Measurements from ENCODE around the gene CEL.
"Not testable (repeated sequence)": the region's sequence is repeated elsewhere in the genome, so short reads cannot be mapped to it uniquely, and the experiment has no call there.

CEL gene

GRCh38 chr9:133064241-133065069, 2.7 kb downstream of the CEL start:
- no peak for DNase-seq (ENCODE audit: low read depth)

GRCh38 chr9:133065070-133065388, 3.2 kb downstream of the CEL start:
- no peak for DNase-seq (ENCODE audit: low read depth)

GRCh38 chr9:133066181-133066983, 4.6 kb downstream of the CEL start:
- no peak for DNase-seq (ENCODE audit: low read depth)

GRCh38 chr9:133067006-133067405, 5.2 kb downstream of the CEL start:
- DNase-seq (ENCODE audit: low read depth) = no peak

GRCh38 chr9:133067813-133068212, 6.0 kb downstream of the CEL start:
- DNase-seq (ENCODE audit: low read depth) = no peak

- not testable (repeated sequence) for DNase-seq (ENCODE audit: low read depth)
These were observed 6.7 kb downstream of the CEL start for GRCh38 chr9:133068431-133068830.

- DNase-seq (ENCODE audit: low read depth) = not testable (repeated sequence)
These were observed 8.8 kb downstream of the CEL start for GRCh38 chr9:133070500-133070961.

GRCh38 chr9:133070985-133071384, 9.2 kb downstream of the CEL start:
- not testable (repeated sequence) for DNase-seq (ENCODE audit: low read depth)

- DNase-seq (ENCODE audit: low read depth) = no peak
These were observed 9.8 kb downstream of the CEL start for GRCh38 chr9:133071484-133072150.

- not testable (repeated sequence) for DNase-seq (ENCODE audit: low read depth)
These were observed 10.4 kb downstream of the CEL start for GRCh38 chr9:133072210-133072609.

- DNase-seq (ENCODE audit: low read depth) = no peak
These were observed 11.6 kb downstream of the CEL start for GRCh38 chr9:133073086-133074014.

- peak; percentile 30 for DNase-seq (ENCODE audit: low read depth)
These were observed 12.4 kb downstream of the CEL start for GRCh38 chr9:133074111-133074651.

GRCh38 chr9:133075925-133076630, 14.3 kb downstream of the CEL start:
- DNase-seq (ENCODE audit: low read depth) = peak; percentile 81

GRCh38 chr9:133076691-133077090, 14.9 kb downstream of the CEL start:
- DNase-seq (ENCODE audit: low read depth) = no peak

- DNase-seq (ENCODE audit: low read depth) = no peak
These were observed 16.7 kb downstream of the CEL start for GRCh38 chr9:133078486-133078885.

- no peak for DNase-seq (ENCODE audit: low read depth)
These were observed 18.4 kb downstream of the CEL start for GRCh38 chr9:133080161-133080560.

- not testable (repeated sequence) for DNase-seq (ENCODE audit: low read depth)
These were observed 19.3 kb downstream of the CEL start for GRCh38 chr9:133080786-133081779.

- not testable (repeated sequence) for DNase-seq (ENCODE audit: low read depth)
These were observed 20.3 kb downstream of the CEL start for GRCh38 chr9:133081957-133082644.

GRCh38 chr9:133083688-133084087, 21.9 kb downstream of the CEL start:
- not testable (repeated sequence) for DNase-seq (ENCODE audit: low read depth)
